Activated CD4-positive, alpha-beta T cell treated with anti-CD3 and anti-CD28 coated beads, Interleukin-2, Interleukin-6, amounts not matched to agents 100 ng/mL and 50 ng/mL, durations not matched to agents 16 hours and 8 hours (primary cell): ENCODE measurements around the gene SLC39A2.

Experiments
- DNase-seq: peaks from one replicate; pipeline ENCODE4 v3.0.0-alpha.2; 2020

The SLC39A2 gene

DNA sequence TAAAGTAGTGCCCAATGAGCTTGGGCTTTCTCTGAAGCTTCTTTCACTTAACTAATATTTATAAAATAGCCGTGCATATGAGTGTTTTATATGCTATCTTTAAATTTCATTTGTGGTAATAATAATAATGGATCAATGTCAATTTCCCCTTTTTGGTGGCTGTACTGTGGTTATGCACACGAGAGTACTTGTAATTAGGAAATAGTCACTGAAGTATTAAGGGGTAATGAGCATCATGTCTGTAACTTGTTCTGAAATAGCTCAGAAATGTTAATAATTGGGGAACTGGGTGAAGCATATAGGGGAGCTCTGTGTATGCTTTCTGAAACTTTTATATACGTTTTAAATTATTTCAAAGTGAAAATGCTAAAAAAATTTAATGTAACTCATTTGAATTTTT lies 51.5 kb downstream of the SLC39A2 start:
- DNase-seq, result no peak
